SK-N-MC (cell line): ENCODE data around the gene MSMB.

Source experiments
- DNase-seq: peaks from one replicate; pipeline ENCODE4 v3.0.0-alpha.2; 2011; ENCODE audit warnings: low read depth, low spot score
- H3K27ac ChIP-seq: fragments of 200-600 bp; sonication (generic); 2 replicates; pipeline ENCODE4 v1.5.1; 2016; ENCODE audit warnings: mixed run types
- H3K36me3 ChIP-seq: fragments of 200-600 bp; sonication (generic); 2 replicates; pipeline ENCODE4 v1.6.1; 2017; ENCODE audit warnings: antibody characterized with exemption, low read length, mixed read lengths; ENCODE audit not compliant: insufficient read depth
- H3K4me3 ChIP-seq: fragments of 200-600 bp; sonication (generic); 2 replicates; pipeline ENCODE4 v1.5.1; 2016
- H3K9ac ChIP-seq: fragments of 200-600 bp; sonication (generic); 2 replicates; pipeline ENCODE4 v1.8.0; 2017; ENCODE audit warnings: mixed run types, mixed read lengths; ENCODE audit not compliant: insufficient read length
- H3K9me3 ChIP-seq: fragments of 200-600 bp; sonication (generic); 2 replicates; pipeline ENCODE4 v1.6.1; 2017; ENCODE audit warnings: low read depth, mild to moderate bottlenecking, antibody characterized with exemption, low read length, moderate library complexity, mixed read lengths
- EZH2 ChIP-seq: fragments of 200-600 bp; sonication (generic); IDR thresholded peaks from one replicate; pipeline ENCODE4 v1.6.1; 2017; ENCODE audit warnings: antibody characterized with exemption
- FOXP2 ChIP-seq: optimal IDR thresholded peaks from 2 replicates; pipeline ENCODE3; 2011; ENCODE audit warnings: mild to moderate bottlenecking, moderate library complexity; ENCODE audit not compliant: insufficient read depth; ENCODE audit errors: extremely low read length, control extremely low read depth
- POLR2AphosphoS5 ChIP-seq: IDR thresholded peaks from 2 replicates; pipeline ENCODE4 v1.6.1; 2012; ENCODE audit warnings: mild to moderate bottlenecking, low read depth, low read length, borderline replicate concordance

Gene MSMB

GRCh38 chr10:46018453-46019176 lies 27.5 kb downstream of the MSMB start:
- H3K9me3 ChIP-seq: no peaks in the 10 kb centered on the region
- DNase-seq: no peak
- H3K9ac ChIP-seq: no peak overlapping the region
- H3K27ac ChIP-seq: no peak overlapping the region
- H3K4me3 ChIP-seq: no peak overlapping the region
- peaks cover 4% of the 10 kb centered on the region; the same call in 1 of the 2 replicates for H3K36me3 ChIP-seq
- TF ChIP-seq FOXP2: no peak
- no peak for TF ChIP-seq EZH2

- TF ChIP-seq EZH2 (no peak), POLR2AphosphoS5 (no peak)
- peaks cover 8% of the 10 kb centered on the region; the same call in 1 of the 2 replicates for H3K36me3 ChIP-seq
- H3K4me3 ChIP-seq: no peak overlapping the region
- DNase-seq: no peak
- H3K9me3 ChIP-seq: no peaks in the 10 kb centered on the region
- no peak overlapping the region for H3K9ac ChIP-seq
- no peak overlapping the region for H3K27ac ChIP-seq
Measured at GRCh38 chr10:46017733-46018132, 28.3 kb downstream of the MSMB start.

GRCh38 chr10:46016811-46017210 lies 29.3 kb downstream of the MSMB start:
- TF ChIP-seq POLR2AphosphoS5 (no peak), FOXP2 (no peak), EZH2 (no peak)
- no peak overlapping the region for H3K27ac ChIP-seq
- DNase-seq: no peak
- H3K4me3 ChIP-seq: no peak overlapping the region
- no peak overlapping the region for H3K9ac ChIP-seq
- H3K9me3 ChIP-seq: no peaks in the 10 kb centered on the region
- H3K36me3 ChIP-seq: peaks cover 12% of the 10 kb centered on the region

GRCh38 chr10:46016190-46016589 lies 29.9 kb downstream of the MSMB start:
- no peak for DNase-seq
- TF ChIP-seq POLR2AphosphoS5: no peak
- TF ChIP-seq FOXP2: no peak
- TF ChIP-seq EZH2: no peak
- no peak overlapping the region for H3K27ac ChIP-seq

GRCh38 chr10:46014683-46015405 lies 31.2 kb downstream of the MSMB start:
- DNase-seq: no peak
- Histone ChIP-seq H3K9me3 (no peaks in the 10 kb centered on the region), H3K4me3 (no peak overlapping the region), H3K9ac (no peak overlapping the region), H3K27ac (no peak overlapping the region), H3K36me3 (peaks cover 12% of the 10 kb centered on the region)
- TF ChIP-seq FOXP2 (no peak), EZH2 (no peak), POLR2AphosphoS5 (no peak)

More at GRCh38 chr10:46016190-46016589, 29.9 kb downstream of the MSMB start:
- Histone ChIP-seq H3K4me3 (no peak overlapping the region), H3K36me3 (peaks cover 12% of the 10 kb centered on the region), H3K9ac (no peak overlapping the region), H3K9me3 (no peaks in the 10 kb centered on the region)

- Histone ChIP-seq H3K9me3 (no peaks in the 10 kb centered on the region), H3K9ac (no peak overlapping the region), H3K4me3 (no peak overlapping the region), H3K36me3 (peaks cover 14% of the 10 kb centered on the region), H3K27ac (no peak overlapping the region)
- DNase-seq: no peak
- no peak for TF ChIP-seq POLR2AphosphoS5
- TF ChIP-seq EZH2: no peak
- TF ChIP-seq FOXP2: no peak
Measured at GRCh38 chr10:46014206-46014605, 31.9 kb downstream of the MSMB start.

- no peak overlapping the region for H3K27ac ChIP-seq
- no peak for DNase-seq
- no peak overlapping the region for H3K9ac ChIP-seq
- peaks cover 26% of the 10 kb centered on the region for H3K36me3 ChIP-seq
- H3K9me3 ChIP-seq: no peaks in the 10 kb centered on the region
- TF ChIP-seq FOXP2: no peak
- TF ChIP-seq EZH2: no peak
- TF ChIP-seq POLR2AphosphoS5: no peak
- H3K4me3 ChIP-seq: no peak overlapping the region
Measured at GRCh38 chr10:46012746-46013145, 33.3 kb downstream of the MSMB start.

GRCh38 chr10:46006219-46006618 lies 39.9 kb downstream of the MSMB start:
- H3K4me3 ChIP-seq: no peak overlapping the region
- peaks cover 42% of the 10 kb centered on the region; the same call in 1 of the 2 replicates for H3K36me3 ChIP-seq
- TF ChIP-seq FOXP2 (no peak), POLR2AphosphoS5 (no peak), EZH2 (no peak)
- no peak overlapping the region for H3K9ac ChIP-seq
- no peak overlapping the region for H3K27ac ChIP-seq
- no peak for DNase-seq
- no peaks in the 10 kb centered on the region for H3K9me3 ChIP-seq

GRCh38 chr10:46005383-46005782 lies 40.7 kb downstream of the MSMB start:
- Histone ChIP-seq H3K36me3 (peaks cover 42% of the 10 kb centered on the region; the same call in 1 of the 2 replicates), H3K4me3 (no peak overlapping the region), H3K9me3 (no peaks in the 10 kb centered on the region), H3K27ac (no peak overlapping the region), H3K9ac (no peak overlapping the region)
- no peak for DNase-seq
- no peak for TF ChIP-seq EZH2
- no peak for TF ChIP-seq FOXP2
- no peak for TF ChIP-seq POLR2AphosphoS5
